ENCODE measurements around the gene C2orf78. TPM values are rescaled to one million over a fixed set of nuclear protein-coding genes. Genes with fewer than 3 reads are reported as not detected.
"Not testable (repeated sequence)": the region's sequence is repeated elsewhere in the genome, so short reads cannot be mapped to it uniquely, and the experiment has no call there.

C2orf78 gene
- 0.18 TPM for polyA plus RNA-seq (2013, experiment 1 of 2)
- 0.11 TPM for polyA plus RNA-seq (2013, experiment 2 of 2)

GRCh38 chr2:73783883-73784282 is at the start of gene C2orf78:
TSS of gene C2orf78 (plus strand) at chr2:73784183. CDS start at chr2:73784310, 127 bp downstream.
- not testable (repeated sequence) for H3K4me2 ChIP-seq (ENCODE audit: low read length); H3K27me3 ChIP-seq (ENCODE audit: insufficient read depth, low read length, poor library complexity); H3K27ac ChIP-seq (ENCODE audit: low read depth, low read length); H2BK5ac ChIP-seq (ENCODE audit: low read length); H3K79me1 ChIP-seq (ENCODE audit: low read length); H3K23ac ChIP-seq (ENCODE audit: low read length); H3K4me3 ChIP-seq (ENCODE audit: low read length); H3K18ac ChIP-seq (ENCODE audit: low read length); H2BK15ac ChIP-seq (replicated peaks; ENCODE audit: low read depth); H3K4ac ChIP-seq (ENCODE audit: low read depth, low read length); DNase-seq; H2AK5ac ChIP-seq (ENCODE audit: low read length); H4K5ac ChIP-seq (ENCODE audit: low read length); H3K56ac ChIP-seq (ENCODE audit: low read length); H3K79me2 ChIP-seq (ENCODE audit: control insufficient read depth, insufficient read depth, low read length); H4K8ac ChIP-seq (ENCODE audit: low read depth, low read length); H3K9ac ChIP-seq (ENCODE audit: low read length); H3K4me1 ChIP-seq (ENCODE audit: control insufficient read depth, low read depth, low read length); H3K36me3 ChIP-seq (ENCODE audit: control insufficient read depth, insufficient read depth, low read length); H2BK120ac ChIP-seq (ENCODE audit: low read depth, low read length)
- WGBS (ENCODE audit: extremely low coverage, insufficient coverage, low lambda C conversion rate): no CpG with 5 or more reads among the region's 3 CpGs

GRCh38 chr2:73736378-73736777 is 47.6 kb upstream of the C2orf78 start:
- H4K5ac ChIP-seq (ENCODE audit: low read length): no peak overlapping the region
- peak overlapping the region; percentile 91 for H3K56ac ChIP-seq (ENCODE audit: low read length)
- H3K4ac ChIP-seq (ENCODE audit: low read depth, low read length): no peak overlapping the region
- H2BK120ac ChIP-seq (ENCODE audit: low read depth, low read length): no peak overlapping the region
- peaks cover 2% of the 10 kb centered on the region for H3K79me2 ChIP-seq (ENCODE audit: control insufficient read depth, insufficient read depth, low read length)
- H3K27ac ChIP-seq (ENCODE audit: low read depth, low read length): no peak overlapping the region
- peak overlapping the region; percentile 54 for H3K9ac ChIP-seq (ENCODE audit: low read length)
- H2BK15ac ChIP-seq (replicated peaks; ENCODE audit: low read depth): no peak overlapping the region
- no peaks in the 10 kb centered on the region for H3K4me1 ChIP-seq (ENCODE audit: control insufficient read depth, low read depth, low read length)
- no peak overlapping the region for H2AK5ac ChIP-seq (ENCODE audit: low read length)
- H3K4me3 ChIP-seq (ENCODE audit: low read length): peak overlapping the region; percentile 87
- no peak overlapping the region for H2BK5ac ChIP-seq (ENCODE audit: low read length)
- no peaks in the 10 kb centered on the region for H3K27me3 ChIP-seq (ENCODE audit: insufficient read depth, low read length, poor library complexity)
- no peak overlapping the region for H4K8ac ChIP-seq (ENCODE audit: low read depth, low read length)
- WGBS (ENCODE audit: extremely low coverage, insufficient coverage, low lambda C conversion rate): no CpG with 5 or more reads among the region's 8 CpGs
- DNase-seq: no peak
- no peak overlapping the region for H3K23ac ChIP-seq (ENCODE audit: low read length)
- no peaks in the 10 kb centered on the region for H3K36me3 ChIP-seq (ENCODE audit: control insufficient read depth, insufficient read depth, low read length)
- peaks cover 2% of the 10 kb centered on the region for H3K79me1 ChIP-seq (ENCODE audit: low read length)
- H3K4me2 ChIP-seq (ENCODE audit: low read length): peak overlapping the region; percentile 73
- no peak overlapping the region for H3K18ac ChIP-seq (ENCODE audit: low read length)

GRCh38 chr2:73736855-73737779 is 46.9 kb upstream of the C2orf78 start, which contains the start of gene TPRKB:
TSS of gene TPRKB (minus strand) at chr2:73737345. CDS start at chr2:73734569, 2,776 bp downstream.
- Histone ChIP-seq H3K79me1 (ENCODE audit: low read length) (peaks cover 2% of the 10 kb centered on the region), H3K56ac (ENCODE audit: low read length) (peak within 1 kb of the TSS; percentile 91), H4K5ac (ENCODE audit: low read length) (peak within 1 kb of the TSS; percentile 71), H3K36me3 (ENCODE audit: control insufficient read depth, insufficient read depth, low read length) (no peaks in the 10 kb centered on the region), H3K9ac (ENCODE audit: low read length) (peak within 1 kb of the TSS; percentile 54), H3K79me2 (ENCODE audit: control insufficient read depth, insufficient read depth, low read length) (peaks cover 2% of the 10 kb centered on the region), H4K8ac (ENCODE audit: low read depth, low read length) (peak within 1 kb of the TSS; percentile 95), H3K4ac (ENCODE audit: low read depth, low read length) (no peak within 1 kb of the TSS), H3K4me3 (ENCODE audit: low read length) (peak within 1 kb of the TSS; percentile 87), H3K4me1 (ENCODE audit: control insufficient read depth, low read depth, low read length) (no peaks in the 10 kb centered on the region), H3K27ac (ENCODE audit: low read depth, low read length) (no peak within 1 kb of the TSS), H2BK120ac (ENCODE audit: low read depth, low read length) (no peak within 1 kb of the TSS), H3K27me3 (ENCODE audit: insufficient read depth, low read length, poor library complexity) (no peaks in the 10 kb centered on the region), H2BK15ac (replicated peaks; ENCODE audit: low read depth) (no peak within 1 kb of the TSS), H3K23ac (ENCODE audit: low read length) (no peak within 1 kb of the TSS), H2BK5ac (ENCODE audit: low read length) (no peak within 1 kb of the TSS), H3K18ac (ENCODE audit: low read length) (no peak within 1 kb of the TSS), H2AK5ac (ENCODE audit: low read length) (no peak within 1 kb of the TSS), H3K4me2 (ENCODE audit: low read length) (peak within 1 kb of the TSS; percentile 73)
- WGBS (ENCODE audit: extremely low coverage, insufficient coverage, low lambda C conversion rate): no CpG with 5 or more reads among the region's 49 CpGs
- DNase-seq: peak; percentile 98

GRCh38 chr2:73739101-73739500 is 44.9 kb upstream of the C2orf78 start:
- no peak overlapping the region for H3K27ac ChIP-seq (ENCODE audit: low read depth, low read length)
- H2BK5ac ChIP-seq (ENCODE audit: low read length): no peak overlapping the region
- no peak overlapping the region for H3K4me2 ChIP-seq (ENCODE audit: low read length)
- WGBS (ENCODE audit: extremely low coverage, insufficient coverage, low lambda C conversion rate): no CpG with 5 or more reads among the region's 3 CpGs
- H3K36me3 ChIP-seq (ENCODE audit: control insufficient read depth, insufficient read depth, low read length): no peaks in the 10 kb centered on the region
- no peak overlapping the region for H2AK5ac ChIP-seq (ENCODE audit: low read length)
- H4K5ac ChIP-seq (ENCODE audit: low read length): no peak overlapping the region
- no peak overlapping the region for H3K18ac ChIP-seq (ENCODE audit: low read length)
- H3K79me2 ChIP-seq (ENCODE audit: control insufficient read depth, insufficient read depth, low read length): peaks cover 2% of the 10 kb centered on the region
- H2BK15ac ChIP-seq (replicated peaks; ENCODE audit: low read depth): no peak overlapping the region
- H4K8ac ChIP-seq (ENCODE audit: low read depth, low read length): no peak overlapping the region
- H3K27me3 ChIP-seq (ENCODE audit: insufficient read depth, low read length, poor library complexity): no peaks in the 10 kb centered on the region
- no peak overlapping the region for H3K9ac ChIP-seq (ENCODE audit: low read length)
- peaks cover 2% of the 10 kb centered on the region for H3K79me1 ChIP-seq (ENCODE audit: low read length)
- H3K23ac ChIP-seq (ENCODE audit: low read length): no peak overlapping the region
- no peak for DNase-seq
- H3K56ac ChIP-seq (ENCODE audit: low read length): no peak overlapping the region
- H2BK120ac ChIP-seq (ENCODE audit: low read depth, low read length): no peak overlapping the region
- H3K4me3 ChIP-seq (ENCODE audit: low read length): no peak overlapping the region
- H3K4me1 ChIP-seq (ENCODE audit: control insufficient read depth, low read depth, low read length): no peaks in the 10 kb centered on the region
- H3K4ac ChIP-seq (ENCODE audit: low read depth, low read length): no peak overlapping the region

- H3K18ac ChIP-seq (ENCODE audit: low read length): no peak overlapping the region
- no peak overlapping the region for H3K56ac ChIP-seq (ENCODE audit: low read length)
- no peak overlapping the region for H2BK5ac ChIP-seq (ENCODE audit: low read length)
- no peak overlapping the region for H4K8ac ChIP-seq (ENCODE audit: low read depth, low read length)
- no peak overlapping the region for H3K4ac ChIP-seq (ENCODE audit: low read depth, low read length)
- peaks cover 2% of the 10 kb centered on the region for H3K79me2 ChIP-seq (ENCODE audit: control insufficient read depth, insufficient read depth, low read length)
- H3K4me3 ChIP-seq (ENCODE audit: low read length): no peak overlapping the region
- WGBS (ENCODE audit: extremely low coverage, insufficient coverage, low lambda C conversion rate): no CpG with 5 or more reads among the region's 2 CpGs
- no peak overlapping the region for H2BK15ac ChIP-seq (replicated peaks; ENCODE audit: low read depth)
- no peaks in the 10 kb centered on the region for H3K36me3 ChIP-seq (ENCODE audit: control insufficient read depth, insufficient read depth, low read length)
- no peak overlapping the region for H3K9ac ChIP-seq (ENCODE audit: low read length)
- H3K79me1 ChIP-seq (ENCODE audit: low read length): peaks cover 2% of the 10 kb centered on the region
- no peak overlapping the region for H3K23ac ChIP-seq (ENCODE audit: low read length)
- no peak overlapping the region for H3K27ac ChIP-seq (ENCODE audit: low read depth, low read length)
- no peak overlapping the region for H4K5ac ChIP-seq (ENCODE audit: low read length)
- H2BK120ac ChIP-seq (ENCODE audit: low read depth, low read length): no peak overlapping the region
- no peaks in the 10 kb centered on the region for H3K4me1 ChIP-seq (ENCODE audit: control insufficient read depth, low read depth, low read length)
- H3K4me2 ChIP-seq (ENCODE audit: low read length): no peak overlapping the region
- DNase-seq: no peak
- H3K27me3 ChIP-seq (ENCODE audit: insufficient read depth, low read length, poor library complexity): no peaks in the 10 kb centered on the region
- no peak overlapping the region for H2AK5ac ChIP-seq (ENCODE audit: low read length)
These were observed 43.2 kb upstream of the C2orf78 start for GRCh38 chr2:73740767-73741166.
